Astrocyte (in vitro differentiated cells and primary cell): ENCODE data around the gene STEAP4. TPM values are rescaled to one million over a fixed set of nuclear protein-coding genes. Genes with fewer than 3 reads are reported as not detected.
A peak's percentile ranks its signal among the peaks of the same experiment; 100 is the strongest.

ENCODE experiments used
- DNase-seq: peaks from one replicate; pipeline ENCODE4 v3.0.0-alpha.2; 2010; ENCODE audit warnings: low read depth
- FAIRE-seq: peaks from 2 replicates; lab custom pipeline; 2011; peaks lifted over from hg19 to GRCh38; lab: Jason Lieb, UNC
- H2AFZ ChIP-seq: 2 replicates; pipeline ENCODE4 v1.6.0; 2012; ENCODE audit warnings: low read depth, low read length, inconsistent platforms
- H3K27ac ChIP-seq: 2 replicates; pipeline ENCODE4 v1.5.1; 2011; ENCODE audit warnings: low read depth, low read length, inconsistent platforms
- H3K27me3 ChIP-seq: 2 replicates; pipeline ENCODE4 v1.6.0; 2011; ENCODE audit warnings: low read length, inconsistent platforms; ENCODE audit not compliant: insufficient read depth
- H3K36me3 ChIP-seq: 2 replicates; pipeline ENCODE4 v1.5.1; 2011; ENCODE audit warnings: low read length, inconsistent platforms; ENCODE audit not compliant: insufficient read depth
- H3K4me1 ChIP-seq: 2 replicates; pipeline ENCODE4 v1.5.1; 2011; ENCODE audit warnings: low read length, inconsistent platforms; ENCODE audit not compliant: insufficient read depth
- H3K4me2 ChIP-seq: 2 replicates; pipeline ENCODE4 v1.6.0; 2012; ENCODE audit warnings: low read length, inconsistent platforms
- H3K4me3 ChIP-seq: 2 replicates; pipeline ENCODE4 v1.5.1; 2011; ENCODE audit warnings: low read depth, mild to moderate bottlenecking, low read length, inconsistent platforms; ENCODE audit not compliant: insufficient read depth
- H3K79me2 ChIP-seq: 2 replicates; pipeline ENCODE4 v1.6.0; 2012; ENCODE audit warnings: mild to moderate bottlenecking, low read length, inconsistent platforms; ENCODE audit not compliant: insufficient read depth
- H3K9ac ChIP-seq: 2 replicates; pipeline ENCODE4 v1.6.0; 2012; ENCODE audit warnings: mild to moderate bottlenecking, low read length, inconsistent platforms
- H3K9me3 ChIP-seq: 2 replicates; pipeline ENCODE4 v1.5.1; 2012; ENCODE audit warnings: low read depth, mild to moderate bottlenecking, low read length, inconsistent platforms; ENCODE audit not compliant: insufficient read depth
- H4K20me1 ChIP-seq: 2 replicates; pipeline ENCODE4 v1.6.0; 2012; ENCODE audit warnings: low read length, inconsistent platforms; ENCODE audit not compliant: insufficient read depth
- H3K27ac Mint-ChIP-seq: one replicate; pipeline ENCODE4 v1.8.0; 2021; ENCODE audit warnings: mild to moderate bottlenecking, mixed read lengths; ENCODE audit not compliant: unreplicated experiment
- H3K27me3 Mint-ChIP-seq: one replicate; pipeline ENCODE4 v1.8.0; 2021; ENCODE audit warnings: low read depth, mixed read lengths; ENCODE audit not compliant: unreplicated experiment
- H3K36me3 Mint-ChIP-seq: one replicate; pipeline ENCODE4 v1.8.0; 2021; ENCODE audit warnings: low read depth, mixed read lengths; ENCODE audit not compliant: unreplicated experiment
- H3K4me1 Mint-ChIP-seq: one replicate; pipeline ENCODE4 v1.8.0; 2021; ENCODE audit warnings: low read depth, mixed read lengths; ENCODE audit not compliant: unreplicated experiment
- H3K4me3 Mint-ChIP-seq: one replicate; pipeline ENCODE4 v1.8.0; 2021; ENCODE audit warnings: mild to moderate bottlenecking, moderate library complexity, mixed read lengths; ENCODE audit not compliant: unreplicated experiment
- H3K9me3 Mint-ChIP-seq: one replicate; pipeline ENCODE4 v1.8.0; 2021; ENCODE audit warnings: mild to moderate bottlenecking, mixed read lengths; ENCODE audit not compliant: unreplicated experiment
- EZH2 ChIP-seq: IDR thresholded peaks from 2 replicates; pipeline ENCODE4 v1.6.1; 2012; ENCODE audit warnings: mild to moderate bottlenecking, low read length, inconsistent platforms; ENCODE audit not compliant: insufficient read depth
- total RNA-seq: library from RNA; stranded (reverse); gene quantifications from 2 replicates; pipeline ENCODE4 v1.2.1, GENCODE V29; 2021
- TF ChIP-seq, protein P1 (sequence below): IDR thresholded peaks from 2 replicates; pipeline ENCODE4 v1.5.1; 2011; ENCODE audit warnings: low read depth, mild to moderate bottlenecking, inconsistent platforms, low read length, moderate library complexity; ENCODE audit not compliant: insufficient read depth

Gene STEAP4
- total RNA-seq, 1 donor from 2014 or later, result not detected

DNA sequence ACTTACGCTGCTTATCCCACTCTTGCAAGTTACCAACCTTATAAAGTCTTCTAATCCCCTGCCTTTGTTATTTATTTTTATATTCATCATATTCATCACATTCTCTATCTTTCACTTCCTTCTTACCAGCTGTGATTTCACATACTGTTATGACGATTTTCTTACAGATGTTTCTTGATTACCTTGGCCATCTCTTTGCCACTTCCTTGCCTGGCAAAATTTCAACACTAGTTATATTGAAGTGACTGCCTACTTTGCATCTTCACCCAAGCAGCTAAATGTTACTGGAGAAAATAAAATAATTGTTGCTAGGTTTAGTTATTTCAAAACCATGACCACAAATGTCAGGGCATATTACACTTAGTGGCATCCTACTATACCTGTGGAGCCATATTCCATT, 8.8 kb upstream of the STEAP4 start:
- Mint-ChIP-seq H3K9me3 (no peaks in the 10 kb centered on the region), H3K27me3 (peaks cover 3% of the 10 kb centered on the region), H3K27ac (no peak overlapping the region), H3K36me3 (no peaks in the 10 kb centered on the region), H3K4me3 (no peak overlapping the region), H3K4me1 (peaks cover 4% of the 10 kb centered on the region)
- H3K36me3 ChIP-seq, result no peaks in the 10 kb centered on the region
- no peaks in the 10 kb centered on the region for H3K4me1 ChIP-seq
- H3K9ac ChIP-seq, result no peak overlapping the region
- H3K4me3 ChIP-seq, result no peak overlapping the region
- TF ChIP-seq, protein P1, sequence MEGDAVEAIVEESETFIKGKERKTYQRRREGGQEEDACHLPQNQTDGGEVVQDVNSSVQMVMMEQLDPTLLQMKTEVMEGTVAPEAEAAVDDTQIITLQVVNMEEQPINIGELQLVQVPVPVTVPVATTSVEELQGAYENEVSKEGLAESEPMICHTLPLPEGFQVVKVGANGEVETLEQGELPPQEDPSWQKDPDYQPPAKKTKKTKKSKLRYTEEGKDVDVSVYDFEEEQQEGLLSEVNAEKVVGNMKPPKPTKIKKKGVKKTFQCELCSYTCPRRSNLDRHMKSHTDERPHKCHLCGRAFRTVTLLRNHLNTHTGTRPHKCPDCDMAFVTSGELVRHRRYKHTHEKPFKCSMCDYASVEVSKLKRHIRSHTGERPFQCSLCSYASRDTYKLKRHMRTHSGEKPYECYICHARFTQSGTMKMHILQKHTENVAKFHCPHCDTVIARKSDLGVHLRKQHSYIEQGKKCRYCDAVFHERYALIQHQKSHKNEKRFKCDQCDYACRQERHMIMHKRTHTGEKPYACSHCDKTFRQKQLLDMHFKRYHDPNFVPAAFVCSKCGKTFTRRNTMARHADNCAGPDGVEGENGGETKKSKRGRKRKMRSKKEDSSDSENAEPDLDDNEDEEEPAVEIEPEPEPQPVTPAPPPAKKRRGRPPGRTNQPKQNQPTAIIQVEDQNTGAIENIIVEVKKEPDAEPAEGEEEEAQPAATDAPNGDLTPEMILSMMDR, result no peak
- TF ChIP-seq EZH2, result no peak
- FAIRE-seq (no peak), DNase-seq (no peak)
- no peak overlapping the region for H3K4me2 ChIP-seq
- H3K27ac ChIP-seq, result no peak overlapping the region
- H3K79me2 ChIP-seq, result no peaks in the 10 kb centered on the region
- H3K27me3 ChIP-seq, result no peaks in the 10 kb centered on the region
- no peak overlapping the region for H2AFZ ChIP-seq
- no peaks in the 10 kb centered on the region for H4K20me1 ChIP-seq
- no peaks in the 10 kb centered on the region for H3K9me3 ChIP-seq

DNA sequence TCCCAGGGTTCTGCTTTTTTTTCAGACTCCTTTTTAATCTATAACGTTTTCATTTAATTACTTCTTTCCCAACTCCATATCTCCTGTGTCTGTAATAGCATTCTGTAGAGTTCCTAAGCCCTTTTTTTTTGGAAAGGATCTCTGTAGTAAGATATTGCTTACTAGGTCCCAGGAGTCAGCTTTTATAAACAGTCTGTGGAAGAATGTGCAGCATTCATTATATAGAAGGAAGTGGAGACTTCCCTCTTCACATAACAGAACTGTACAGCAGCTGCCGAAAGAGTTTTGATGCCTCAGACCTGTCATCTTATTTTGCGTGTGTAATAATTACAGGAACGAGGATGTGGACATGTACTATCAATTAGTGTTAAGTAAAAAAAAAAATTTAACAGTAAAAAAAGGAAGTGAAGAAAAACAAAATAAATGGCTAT, 7.4 kb upstream of the STEAP4 start:
- Histone ChIP-seq H3K4me2 (no peak overlapping the region), H3K9ac (no peak overlapping the region), H3K9me3 (no peaks in the 10 kb centered on the region), H3K79me2 (no peaks in the 10 kb centered on the region), H4K20me1 (no peaks in the 10 kb centered on the region), H3K27ac (no peak overlapping the region), H3K36me3 (no peaks in the 10 kb centered on the region), H2AFZ (no peak overlapping the region), H3K4me1 (no peaks in the 10 kb centered on the region), H3K27me3 (no peaks in the 10 kb centered on the region), H3K4me3 (no peak overlapping the region)
- Mint-ChIP-seq H3K4me1 (peaks cover 4% of the 10 kb centered on the region), H3K4me3 (no peak overlapping the region), H3K36me3 (no peaks in the 10 kb centered on the region), H3K9me3 (no peaks in the 10 kb centered on the region), H3K27me3 (peaks cover 3% of the 10 kb centered on the region), H3K27ac (no peak overlapping the region)
- no peak for FAIRE-seq
- DNase-seq, result no peak
- TF ChIP-seq, protein P1, result no peak
- no peak for TF ChIP-seq EZH2

- H3K4me2 ChIP-seq, result no peak overlapping the region
- no peak overlapping the region for H3K9ac ChIP-seq
- no peaks in the 10 kb centered on the region for H4K20me1 ChIP-seq
- TF ChIP-seq, protein P1, result no peak
- TF ChIP-seq EZH2, result no peak
- no peaks in the 10 kb centered on the region for H3K36me3 Mint-ChIP-seq
- H3K36me3 ChIP-seq, result no peaks in the 10 kb centered on the region
- H2AFZ ChIP-seq, result no peak overlapping the region
- no peaks in the 10 kb centered on the region for H3K79me2 ChIP-seq
- H3K4me3 ChIP-seq, result no peak overlapping the region
- peak; percentile 35 for DNase-seq
- peaks cover 2% of the 10 kb centered on the region for H3K27me3 ChIP-seq
- H3K4me1 ChIP-seq, result no peaks in the 10 kb centered on the region
- H3K27ac Mint-ChIP-seq, result no peak overlapping the region
- no peaks in the 10 kb centered on the region for H3K9me3 ChIP-seq
- no peak overlapping the region for H3K27ac ChIP-seq
- H3K4me1 Mint-ChIP-seq, result peaks cover 4% of the 10 kb centered on the region
- H3K27me3 Mint-ChIP-seq, result peaks cover 6% of the 10 kb centered on the region
- H3K4me3 Mint-ChIP-seq, result no peak overlapping the region
- FAIRE-seq, result no peak
- H3K9me3 Mint-ChIP-seq, result no peaks in the 10 kb centered on the region
Observed at GRCh38 chr7:88312061-88312663, 5.5 kb upstream of the STEAP4 start.
